Endodermal cell (in vitro differentiated cells): ENCODE measurements around the gene PSAPL1. TPM values are rescaled to one million over a fixed set of nuclear protein-coding genes. Genes with fewer than 3 reads are reported as not detected.
A peak's percentile ranks its signal among the peaks of the same experiment; 100 is the strongest.

Experiments
- DNase-seq: peaks from one replicate; pipeline ENCODE4 v3.0.0-alpha.2; 2017
- H3K27ac ChIP-seq: 2 replicates; pipeline ENCODE4 v1.5.1; 2013; ENCODE audit warnings: mild to moderate bottlenecking, low read depth, low read length, moderate library complexity
- H3K27me3 ChIP-seq: 2 replicates; pipeline ENCODE4 v1.6.1; 2013; ENCODE audit warnings: mild to moderate bottlenecking, low read length, moderate library complexity; ENCODE audit not compliant: insufficient read depth, control insufficient read depth, poor library complexity, severe bottlenecking
- H3K36me3 ChIP-seq: 2 replicates; pipeline ENCODE4 v1.7.0; 2013; ENCODE audit warnings: mild to moderate bottlenecking, low read length, moderate library complexity; ENCODE audit not compliant: control insufficient read depth, insufficient read depth
- H3K4me1 ChIP-seq: one replicate; pipeline ENCODE4 v1.7.0; 2013; ENCODE audit warnings: low read length; ENCODE audit not compliant: control insufficient read depth, insufficient read depth
- H3K4me3 ChIP-seq: 2 replicates; pipeline ENCODE4 v1.5.1; 2013; ENCODE audit warnings: mild to moderate bottlenecking, low read length, moderate library complexity
- H3K9ac ChIP-seq: 2 replicates; pipeline ENCODE4 v1.6.1; 2013; ENCODE audit warnings: mild to moderate bottlenecking, low read length, moderate library complexity; ENCODE audit not compliant: poor library complexity, severe bottlenecking; ENCODE audit errors: extremely low read depth
- H3K9me3 ChIP-seq: 2 replicates; pipeline ENCODE4 v1.6.1; 2013; ENCODE audit warnings: mild to moderate bottlenecking, low read length, moderate library complexity; ENCODE audit not compliant: control insufficient read depth
- H3K27ac Mint-ChIP-seq: 2 replicates; pipeline ENCODE4 v1.8.0; 2020; ENCODE audit warnings: mixed read lengths
- H3K27me3 Mint-ChIP-seq: 2 replicates; pipeline ENCODE4 v1.8.0; 2021; ENCODE audit warnings: mild to moderate bottlenecking, mixed read lengths; ENCODE audit not compliant: insufficient read depth
- H3K36me3 Mint-ChIP-seq: 2 replicates; pipeline ENCODE4 v1.8.0; 2020; ENCODE audit warnings: low read depth, mixed read lengths
- H3K4me1 Mint-ChIP-seq: 2 replicates; pipeline ENCODE4 v1.8.0; 2020; ENCODE audit warnings: mixed read lengths
- H3K4me3 Mint-ChIP-seq: 2 replicates; pipeline ENCODE4 v1.8.0; 2020; ENCODE audit warnings: mild to moderate bottlenecking, moderate library complexity, mixed read lengths
- H3K9me3 Mint-ChIP-seq: 2 replicates; pipeline ENCODE4 v1.8.0; 2020; ENCODE audit warnings: mild to moderate bottlenecking, mixed read lengths
- CTCF ChIP-seq: fragments of 200-600 bp; sonication (generic); conservative IDR thresholded peaks from 2 replicates; pipeline ENCODE4 v1.5.0; 2021; ENCODE audit warnings: antibody characterized with exemption, mild to moderate bottlenecking
- WGBS, 2 experiments: methylation state at CpG; one replicate each; pipeline versions ENCODE4 v1.1.5 to v1.1.7; 2013; ENCODE audit warnings: missing lambda C conversion rate in 2 of 2, mixed read lengths in 1 of 2; ENCODE audit not compliant: insufficient coverage in 1 of 2, insufficient read length in 1 of 2; 5-methylcytosine and 5-hydroxymethylcytosine counted together
- total RNA-seq, 2 donors: library from RNA; stranded (reverse); fragmentation: NEBNext Ultra II Directional in 1 of 2; extraction: Animal tissue kit (Norgen Biotek cat#: 25700) in 1 of 2; gene quantifications; 2 replicates in 1 of 2; 3 replicates in 1 of 2; pipeline ENCODE4 v1.2.1, GENCODE V29; 2021

Gene PSAPL1
- total RNA-seq, 2 donors from 2014 or later: 0.13 to 0.24 TPM

DNA sequence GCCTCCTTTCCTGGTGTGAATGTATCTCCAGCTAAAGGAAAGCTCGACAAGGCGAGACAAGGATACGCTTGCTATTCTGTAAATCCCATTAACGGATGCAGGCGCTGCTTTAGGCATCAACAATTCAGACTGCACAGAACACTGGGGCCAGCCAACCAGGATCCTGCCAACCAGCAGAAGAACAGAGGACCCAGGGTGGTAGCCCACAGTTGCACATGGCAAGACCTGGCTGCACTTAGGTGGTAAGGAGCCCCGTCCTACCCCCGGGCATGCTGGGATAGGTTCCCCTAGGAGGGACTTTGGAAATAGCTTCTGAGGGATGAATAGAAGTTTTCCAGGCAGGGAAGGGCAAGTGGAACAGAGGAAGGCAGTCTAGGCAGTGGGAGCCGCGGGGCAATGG is 20.7 kb downstream of the PSAPL1 start:
- H3K9ac ChIP-seq: no peak overlapping the region
- Mint-ChIP-seq H3K4me3 (no peak overlapping the region), H3K9me3 (peaks cover 7% of the 10 kb centered on the region), H3K27ac (no peak overlapping the region), H3K27me3 (peaks cover 65% of the 10 kb centered on the region), H3K4me1 (peaks cover 24% of the 10 kb centered on the region), H3K36me3 (no peaks in the 10 kb centered on the region)
- WGBS, 2 experiments: 74 to 82% methylated on average over 7 to 9 of the region's 9 CpGs
- peaks cover 7% of the 10 kb centered on the region for H3K4me1 ChIP-seq
- no peak for TF ChIP-seq CTCF
- peak; percentile 30 for DNase-seq
- H3K4me3 ChIP-seq: no peak overlapping the region
- no peak overlapping the region for H3K27ac ChIP-seq
- H3K9me3 ChIP-seq: peaks cover 5% of the 10 kb centered on the region
- H3K27me3 ChIP-seq: no peaks in the 10 kb centered on the region
- H3K36me3 ChIP-seq: no peaks in the 10 kb centered on the region

DNA sequence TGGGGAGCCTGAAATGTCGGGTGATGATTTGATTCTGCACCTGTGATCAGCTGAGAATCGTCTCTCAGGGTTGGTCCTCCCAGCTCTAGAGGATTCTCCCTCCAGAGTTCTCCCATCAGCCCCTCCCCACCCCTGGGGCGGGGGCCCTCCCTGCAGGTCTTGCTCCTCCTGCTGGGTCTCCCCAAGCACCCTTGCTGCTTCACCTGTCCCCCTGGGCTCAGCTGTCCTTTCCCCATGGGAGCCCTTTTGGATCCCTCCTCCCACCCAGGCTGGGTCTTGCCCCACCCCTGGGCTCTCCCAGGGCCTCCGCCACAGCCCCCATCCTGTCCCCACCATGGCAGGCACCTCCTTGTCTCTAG is 22.2 kb downstream of the PSAPL1 start:
- peaks cover 24% of the 10 kb centered on the region for H3K4me1 Mint-ChIP-seq
- Histone ChIP-seq H3K36me3 (no peaks in the 10 kb centered on the region), H3K4me3 (no peak overlapping the region), H3K9ac (no peak overlapping the region), H3K9me3 (peaks cover 18% of the 10 kb centered on the region), H3K27me3 (no peaks in the 10 kb centered on the region), H3K4me1 (peaks cover 7% of the 10 kb centered on the region), H3K27ac (no peak overlapping the region)
- peaks cover 9% of the 10 kb centered on the region for H3K9me3 Mint-ChIP-seq
- DNase-seq: peak; percentile 48
- TF ChIP-seq CTCF: no peak
- H3K4me3 Mint-ChIP-seq: no peak overlapping the region
- H3K27me3 Mint-ChIP-seq: peaks cover 66% of the 10 kb centered on the region
- no peak overlapping the region for H3K27ac Mint-ChIP-seq
- H3K36me3 Mint-ChIP-seq: no peaks in the 10 kb centered on the region
- WGBS, 2 experiments: 87 to 100% methylated on average over 2 to 4 of the region's 4 CpGs

GRCh38 chr4:7411896-7412553 is 22.7 kb downstream of the PSAPL1 start:
- H3K9ac ChIP-seq: no peak overlapping the region
- peaks cover 18% of the 10 kb centered on the region for H3K9me3 ChIP-seq
- no peak overlapping the region for H3K27ac ChIP-seq
- H3K4me3 ChIP-seq: no peak overlapping the region
- 74 to 79% methylated on average over 8 to 12 of the region's 12 CpGs for WGBS, 2 experiments
- H3K36me3 ChIP-seq: no peaks in the 10 kb centered on the region
- Mint-ChIP-seq H3K9me3 (peaks cover 9% of the 10 kb centered on the region), H3K27me3 (peaks cover 63% of the 10 kb centered on the region), H3K4me1 (peaks cover 24% of the 10 kb centered on the region), H3K36me3 (no peaks in the 10 kb centered on the region), H3K27ac (no peak overlapping the region), H3K4me3 (no peak overlapping the region)
- H3K27me3 ChIP-seq: no peaks in the 10 kb centered on the region
- no peak for TF ChIP-seq CTCF
- H3K4me1 ChIP-seq: peaks cover 7% of the 10 kb centered on the region
- DNase-seq: peak; percentile 20
